ENCODE data around the gene PABPC3.

Gene PABPC3

DNA sequence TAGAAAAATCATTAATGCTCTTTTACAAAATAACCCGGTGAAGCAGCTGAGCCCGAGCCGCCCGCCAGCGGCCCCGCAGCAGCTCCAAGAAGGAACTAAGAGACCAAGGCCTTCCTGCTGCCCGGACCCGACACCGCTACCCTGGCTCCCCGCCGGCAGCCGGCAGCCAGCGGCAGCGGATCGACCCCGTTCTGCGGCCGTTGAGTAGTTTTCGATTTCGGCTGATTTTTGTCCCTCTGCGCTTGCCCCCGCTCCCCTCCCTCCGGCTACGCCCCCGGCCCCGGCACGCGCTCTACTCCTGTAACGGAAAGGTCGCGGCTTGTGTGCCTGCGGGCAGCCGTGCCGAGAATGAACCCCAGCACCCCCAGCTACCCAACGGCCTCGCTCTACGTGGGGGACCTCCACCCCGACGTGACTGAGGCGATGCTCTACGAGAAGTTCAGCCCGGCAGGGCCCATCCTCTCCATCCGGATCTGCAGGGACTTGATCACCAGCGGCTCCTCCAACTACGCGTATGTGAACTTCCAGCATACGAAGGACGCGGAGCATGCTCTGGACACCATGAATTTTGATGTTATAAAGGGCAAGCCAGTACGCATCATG lies at the start of gene PABPC3:
Gene PABPC3 (plus strand): TSS at position 286 of the 603 bp plus-strand sequence. CDS start 63 bp downstream, at position 349.
- H3K36me3 Mint-ChIP-seq: no peaks in the 10 kb centered on the region
- no peak for ATAC-seq
- H3K27me3 Mint-ChIP-seq: peaks cover 44% of the 10 kb centered on the region
- no peak within 1 kb of the TSS for H3K27ac Mint-ChIP-seq
- H3K9me3 Mint-ChIP-seq: peaks cover 2% of the 10 kb centered on the region
- H3K4me1 Mint-ChIP-seq: no peaks in the 10 kb centered on the region
- peak within 1 kb of the TSS; percentile 46 for H3K4me3 Mint-ChIP-seq

DNA sequence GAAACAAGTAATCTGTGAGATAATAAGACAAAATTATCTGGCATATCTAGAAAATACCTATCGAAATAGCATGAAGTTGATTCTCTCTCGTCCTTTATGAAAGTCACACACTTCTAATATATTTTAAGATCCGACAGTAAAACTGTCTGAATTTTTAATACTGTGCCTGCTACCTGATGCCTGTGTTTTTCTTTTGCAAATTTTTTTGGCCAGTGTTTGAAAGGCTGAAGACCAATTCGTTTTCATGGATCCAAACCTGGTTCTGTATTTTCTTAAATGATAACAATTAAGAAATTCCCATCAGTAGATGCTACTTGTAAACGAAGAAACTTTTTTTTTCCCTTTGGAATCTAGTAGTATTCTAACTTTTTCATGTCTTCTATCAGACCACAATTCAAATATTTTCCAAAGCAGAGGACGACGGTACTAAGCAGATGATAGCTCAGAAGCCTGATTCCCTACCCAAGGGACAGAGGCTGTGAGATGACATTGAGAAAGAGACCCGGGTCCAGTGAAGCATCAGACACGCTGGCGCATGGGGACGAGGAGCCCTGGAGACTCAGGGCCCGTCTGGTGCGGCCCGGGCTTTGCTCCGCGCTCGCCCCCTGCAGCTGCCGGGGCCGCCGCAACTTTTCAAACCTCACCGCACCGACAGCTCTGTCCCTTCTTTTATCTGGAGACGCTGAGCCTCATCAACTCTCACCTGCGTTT lies 49.5 kb upstream of the PABPC3 start:
- Mint-ChIP-seq H3K4me3 (no peak overlapping the region), H3K9me3 (peaks cover 9% of the 10 kb centered on the region), H3K4me1 (peaks cover 7% of the 10 kb centered on the region), H3K36me3 (peaks cover 17% of the 10 kb centered on the region), H3K27me3 (peaks cover 79% of the 10 kb centered on the region), H3K27ac (no peak overlapping the region)
- ATAC-seq: no peak

DNA sequence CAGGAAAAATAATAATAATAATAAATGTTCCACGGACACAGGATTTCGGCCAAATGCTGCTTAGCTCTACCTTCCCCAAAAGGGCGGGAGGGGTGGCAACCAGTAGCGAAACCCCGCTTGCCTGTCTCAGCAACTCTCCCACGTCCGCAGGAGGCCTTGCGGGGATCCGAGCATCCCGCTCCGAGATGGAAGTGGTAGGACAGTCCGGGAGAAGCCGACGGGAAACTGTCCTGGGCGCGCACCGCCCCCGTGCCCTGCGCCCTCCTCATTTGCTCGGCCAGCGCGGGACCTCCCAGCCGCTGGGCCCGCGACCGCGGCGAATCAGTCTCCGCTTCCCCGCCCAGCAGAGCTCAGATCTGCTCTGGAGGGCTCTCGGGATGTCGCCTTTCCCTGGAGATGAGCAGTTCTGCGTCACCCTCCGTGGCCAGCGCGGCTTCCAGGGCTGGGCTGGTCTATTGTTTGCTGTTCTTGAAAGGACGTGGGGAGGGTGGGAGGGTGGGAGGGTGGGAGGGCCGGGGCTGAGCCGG lies 48.9 kb upstream of the PABPC3 start:
- ATAC-seq: peak; percentile 8

GRCh38 chr13:25051065-25051464 lies 44.9 kb upstream of the PABPC3 start:
- Mint-ChIP-seq H3K9me3 (peaks cover 10% of the 10 kb centered on the region), H3K4me1 (peaks cover 7% of the 10 kb centered on the region), H3K4me3 (no peak overlapping the region), H3K36me3 (peaks cover 18% of the 10 kb centered on the region), H3K27ac (no peak overlapping the region), H3K27me3 (peaks cover 55% of the 10 kb centered on the region)
- ATAC-seq: no peak

More for the DNA sequence above, 48.9 kb upstream of the PABPC3 start:
- peaks cover 18% of the 10 kb centered on the region for H3K36me3 Mint-ChIP-seq
- no peak overlapping the region for H3K4me3 Mint-ChIP-seq
- H3K4me1 Mint-ChIP-seq: peaks cover 7% of the 10 kb centered on the region
- H3K27ac Mint-ChIP-seq: no peak overlapping the region
- peaks cover 74% of the 10 kb centered on the region for H3K27me3 Mint-ChIP-seq
- peaks cover 10% of the 10 kb centered on the region for H3K9me3 Mint-ChIP-seq

GRCh38 chr13:25059166-25059565 lies 36.8 kb upstream of the PABPC3 start:
- Mint-ChIP-seq H3K4me1 (peaks cover 36% of the 10 kb centered on the region), H3K4me3 (no peak overlapping the region), H3K27ac (no peak overlapping the region), H3K36me3 (peaks cover 5% of the 10 kb centered on the region), H3K9me3 (peaks cover 3% of the 10 kb centered on the region), H3K27me3 (no peaks in the 10 kb centered on the region)
- no peak for ATAC-seq

GRCh38 chr13:25059958-25060357 lies 36.0 kb upstream of the PABPC3 start:
- Mint-ChIP-seq H3K9me3 (peaks cover 3% of the 10 kb centered on the region), H3K27ac (no peak overlapping the region), H3K4me3 (no peak overlapping the region), H3K27me3 (no peaks in the 10 kb centered on the region), H3K4me1 (peaks cover 36% of the 10 kb centered on the region), H3K36me3 (peaks cover 5% of the 10 kb centered on the region)
- ATAC-seq: peak; percentile 53

- H3K9me3 Mint-ChIP-seq: peaks cover 3% of the 10 kb centered on the region
- H3K27ac Mint-ChIP-seq: no peak overlapping the region
- no peak overlapping the region for H3K4me3 Mint-ChIP-seq
- no peak for ATAC-seq
- peaks cover 42% of the 10 kb centered on the region for H3K4me1 Mint-ChIP-seq
- H3K27me3 Mint-ChIP-seq: peaks cover 5% of the 10 kb centered on the region
- H3K36me3 Mint-ChIP-seq: peaks cover 5% of the 10 kb centered on the region
These were observed 33.5 kb upstream of the PABPC3 start for GRCh38 chr13:25062479-25062878.

DNA sequence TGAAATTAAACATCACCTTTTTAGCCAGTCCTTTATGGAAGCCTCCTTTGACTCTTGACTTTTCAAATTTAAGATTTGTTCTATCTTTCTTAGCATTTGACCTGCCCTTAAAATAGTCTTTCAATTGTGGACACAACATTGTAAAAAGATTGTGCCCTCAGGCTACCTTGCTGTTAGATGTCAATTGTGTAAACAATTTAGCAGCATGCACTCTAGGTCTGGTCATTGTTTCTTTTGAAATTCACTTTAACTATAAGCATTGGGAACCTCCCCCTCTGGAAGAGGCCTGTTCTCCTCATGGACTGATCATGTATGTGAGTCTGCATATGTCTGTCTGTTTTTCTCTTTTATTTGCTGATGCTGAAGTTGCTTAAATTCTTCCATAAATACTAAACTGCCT lies 31.5 kb upstream of the PABPC3 start:
- peaks cover 29% of the 10 kb centered on the region for H3K4me1 Mint-ChIP-seq
- peaks cover 22% of the 10 kb centered on the region for H3K27me3 Mint-ChIP-seq
- no peak overlapping the region for H3K27ac Mint-ChIP-seq
- no peaks in the 10 kb centered on the region for H3K9me3 Mint-ChIP-seq
- H3K36me3 Mint-ChIP-seq: no peaks in the 10 kb centered on the region
- ATAC-seq: no peak
- no peak overlapping the region for H3K4me3 Mint-ChIP-seq

DNA sequence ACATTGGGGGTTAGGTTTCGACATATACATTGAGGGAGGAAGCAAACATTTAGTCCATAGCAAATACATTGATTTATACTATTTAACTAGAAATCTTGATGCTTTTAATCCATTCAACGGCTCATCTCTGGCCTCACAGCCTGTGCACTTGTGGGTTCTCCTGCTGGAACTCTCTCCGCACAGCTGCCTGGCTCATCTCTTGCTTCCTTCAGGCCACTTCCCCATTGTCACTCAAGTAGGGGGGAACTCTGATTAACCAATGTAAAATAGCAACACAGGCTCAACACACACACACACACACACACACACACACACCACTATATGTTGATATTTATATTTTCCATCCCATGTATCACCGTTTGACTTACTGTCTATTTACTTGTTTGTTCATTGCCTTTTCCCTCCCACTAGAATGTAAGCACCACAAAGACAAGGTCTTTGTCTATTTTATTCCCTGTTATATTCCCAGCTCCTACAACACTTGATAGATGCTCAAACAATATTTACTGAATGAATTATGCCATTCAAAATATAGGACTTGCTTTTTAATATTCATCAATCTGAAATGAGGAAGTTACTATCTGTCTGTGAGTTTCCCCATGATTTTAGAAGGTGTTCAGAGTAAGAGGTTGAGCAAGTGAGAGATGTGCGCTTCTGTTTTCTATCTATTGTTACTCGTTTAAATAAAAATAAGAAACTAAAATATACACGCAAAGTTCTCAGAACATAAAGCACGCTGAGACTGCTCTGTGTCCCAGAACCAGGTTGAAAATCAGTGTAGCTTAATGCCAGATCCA lies 29.8 kb upstream of the PABPC3 start:
- Mint-ChIP-seq H3K9me3 (no peaks in the 10 kb centered on the region), H3K27ac (no peak overlapping the region), H3K27me3 (peaks cover 39% of the 10 kb centered on the region), H3K36me3 (no peaks in the 10 kb centered on the region), H3K4me3 (no peak overlapping the region), H3K4me1 (peaks cover 21% of the 10 kb centered on the region)
- ATAC-seq: peak; percentile 31

DNA sequence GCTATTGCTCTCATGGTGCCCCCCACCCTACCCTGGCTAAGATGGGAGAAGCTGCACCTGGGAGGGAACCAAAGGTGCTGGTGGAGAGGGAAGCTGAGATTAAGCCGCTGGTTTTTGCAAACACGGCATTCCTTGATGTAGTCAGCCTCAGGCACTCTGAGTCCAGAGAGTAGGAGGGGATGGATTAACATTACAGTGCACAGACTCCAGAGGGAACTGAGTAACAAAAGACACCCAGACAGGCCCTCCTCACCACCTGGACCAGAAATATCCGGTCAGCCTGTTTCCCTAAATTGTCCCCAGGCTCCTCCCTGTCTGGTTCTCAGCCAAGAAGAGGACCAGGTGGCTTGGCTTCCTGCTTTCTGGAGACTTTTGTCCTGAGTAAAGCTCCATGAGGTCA lies 28.9 kb upstream of the PABPC3 start:
- peaks cover 39% of the 10 kb centered on the region for H3K27me3 Mint-ChIP-seq
- H3K27ac Mint-ChIP-seq: no peak overlapping the region
- no peaks in the 10 kb centered on the region for H3K36me3 Mint-ChIP-seq
- no peak for ATAC-seq
- peaks cover 14% of the 10 kb centered on the region for H3K4me1 Mint-ChIP-seq
- H3K4me3 Mint-ChIP-seq: no peak overlapping the region
- H3K9me3 Mint-ChIP-seq: no peaks in the 10 kb centered on the region

DNA sequence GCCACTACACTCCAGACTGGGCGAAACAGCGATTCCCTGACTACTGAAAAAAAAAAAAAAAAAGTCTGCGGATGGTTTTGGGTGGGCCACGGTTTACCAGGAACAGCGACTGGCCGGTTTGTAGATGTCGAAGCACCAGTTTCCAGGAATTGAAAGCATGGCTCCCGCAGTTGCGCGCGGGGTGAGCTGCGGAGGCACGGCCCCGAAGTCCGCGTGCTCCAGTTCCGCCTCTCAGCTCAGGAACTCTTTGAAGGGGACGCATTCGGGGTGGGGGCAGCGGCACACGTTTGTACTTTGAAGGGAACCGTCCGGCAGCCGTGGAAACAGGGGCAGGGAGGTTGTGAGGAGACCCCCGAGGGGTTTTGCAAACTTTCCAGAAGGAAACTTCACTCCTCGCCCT lies 27.1 kb upstream of the PABPC3 start:
- ATAC-seq: no peak
- no peak overlapping the region for H3K4me3 Mint-ChIP-seq
- peaks cover 39% of the 10 kb centered on the region for H3K27me3 Mint-ChIP-seq
- H3K36me3 Mint-ChIP-seq: no peaks in the 10 kb centered on the region
- no peak overlapping the region for H3K27ac Mint-ChIP-seq
- no peaks in the 10 kb centered on the region for H3K9me3 Mint-ChIP-seq
- H3K4me1 Mint-ChIP-seq: peaks cover 14% of the 10 kb centered on the region

GRCh38 chr13:25069236-25069635 lies 26.7 kb upstream of the PABPC3 start:
- Mint-ChIP-seq H3K4me3 (no peak overlapping the region), H3K36me3 (no peaks in the 10 kb centered on the region), H3K4me1 (peaks cover 14% of the 10 kb centered on the region), H3K27ac (no peak overlapping the region), H3K9me3 (no peaks in the 10 kb centered on the region), H3K27me3 (peaks cover 39% of the 10 kb centered on the region)
- ATAC-seq: no peak

GRCh38 chr13:25069911-25070310 lies 26.0 kb upstream of the PABPC3 start:
- Mint-ChIP-seq H3K4me3 (no peak overlapping the region), H3K36me3 (no peaks in the 10 kb centered on the region), H3K4me1 (peaks cover 14% of the 10 kb centered on the region), H3K9me3 (no peaks in the 10 kb centered on the region), H3K27me3 (peaks cover 41% of the 10 kb centered on the region), H3K27ac (no peak overlapping the region)
- ATAC-seq: no peak

- peaks cover 3% of the 10 kb centered on the region for H3K27me3 Mint-ChIP-seq
- H3K27ac Mint-ChIP-seq: no peak overlapping the region
- no peak for ATAC-seq
- H3K9me3 Mint-ChIP-seq: no peaks in the 10 kb centered on the region
- H3K4me3 Mint-ChIP-seq: no peak overlapping the region
- no peaks in the 10 kb centered on the region for H3K4me1 Mint-ChIP-seq
- H3K36me3 Mint-ChIP-seq: no peaks in the 10 kb centered on the region
These were observed 15.2 kb upstream of the PABPC3 start for GRCh38 chr13:25080773-25081172.

DNA sequence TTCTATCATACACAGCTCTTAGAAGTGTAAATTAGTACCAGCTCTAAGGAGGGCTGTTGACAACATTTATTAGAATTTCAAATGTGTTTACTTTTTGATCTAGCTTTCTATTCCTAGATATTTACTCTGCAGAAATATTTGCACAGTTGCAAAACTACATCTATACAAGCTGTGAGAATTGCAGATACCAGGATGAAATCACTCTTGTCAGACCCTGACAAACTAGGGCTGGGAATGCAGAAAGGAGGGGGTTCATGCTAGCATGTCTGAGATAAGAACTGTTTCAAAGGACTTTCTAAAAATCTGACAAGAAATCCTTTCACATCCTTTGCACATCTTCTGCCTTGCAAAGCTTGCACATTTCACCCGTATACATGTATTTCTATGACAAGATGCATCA lies 11.8 kb upstream of the PABPC3 start:
- Mint-ChIP-seq H3K4me3 (no peak overlapping the region), H3K27me3 (peaks cover 10% of the 10 kb centered on the region), H3K4me1 (no peaks in the 10 kb centered on the region), H3K27ac (no peak overlapping the region), H3K36me3 (no peaks in the 10 kb centered on the region), H3K9me3 (no peaks in the 10 kb centered on the region)
- no peak for ATAC-seq

Data from stimulated activated memory B cell treated with anti-CD40 and anti-IgM and Interleukin-4, amounts not matched to agents 10 μg/mL and 1 μg/mL and 100 μg/mL, for 72 hours (primary cell).